CD4-positive, alpha-beta T cell treated with Interleukin-17A for 4 hours (primary cell): ENCODE measurements around the gene WBP2.

Experiments
- DNase-seq: peaks from one replicate; pipeline ENCODE4 v3.0.0-alpha.2; 2020; ENCODE audit warnings: mixed read lengths

Gene WBP2

DNA sequence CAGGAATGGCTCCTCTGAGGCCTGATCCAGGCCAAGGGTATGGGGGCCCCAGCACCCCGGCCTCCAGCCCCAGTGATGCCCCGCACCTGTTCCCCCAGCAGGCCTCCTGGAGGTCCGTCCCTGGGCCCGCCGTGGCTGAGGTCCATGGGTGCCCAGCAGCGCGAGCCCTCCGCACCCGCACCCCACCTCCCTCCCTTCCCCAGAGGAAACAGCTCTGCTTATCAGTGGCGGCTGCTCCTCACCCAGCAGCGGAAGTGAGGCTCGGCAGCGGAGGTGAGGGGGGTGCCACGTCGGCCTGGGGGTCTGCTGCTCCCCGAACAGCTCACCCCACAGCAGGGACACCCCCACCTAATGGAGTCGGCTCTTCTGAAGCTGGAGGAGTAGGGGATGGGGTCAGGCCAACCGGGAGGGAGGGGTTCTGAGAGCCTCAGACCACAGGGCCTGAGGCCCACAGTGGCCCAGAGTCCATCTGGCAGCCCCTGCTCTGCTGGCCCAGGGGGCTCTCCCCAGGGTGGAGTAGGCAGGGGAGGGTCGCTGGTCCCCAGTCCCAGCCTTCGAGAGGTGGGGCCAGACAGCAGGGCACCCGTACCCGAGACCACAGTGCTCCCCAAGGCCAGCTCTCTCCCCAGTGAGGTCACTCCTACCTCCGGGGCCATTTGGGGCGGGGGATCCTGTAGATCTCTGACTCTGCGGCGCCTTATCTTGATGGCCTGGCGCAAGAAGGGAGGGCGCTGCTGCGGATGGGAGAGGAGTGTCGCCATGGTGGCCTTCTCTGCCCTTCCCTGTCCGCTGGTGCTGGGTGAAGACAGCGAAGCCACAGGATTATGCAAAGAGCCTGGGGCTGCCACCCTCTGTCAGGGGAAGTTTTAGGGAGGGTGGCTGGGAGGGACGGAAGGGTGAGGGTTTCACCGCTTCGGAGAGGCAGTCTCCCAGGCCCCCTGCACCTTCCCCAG lies 11.3 kb downstream of the WBP2 start, which contains the start of gene UNC13D:
UNC13D (minus strand) TSS at position 828 of the 953 bp plus-strand sequence; CDS start at position 761, 67 bp downstream.
- DNase-seq: peak; percentile 79

DNA sequence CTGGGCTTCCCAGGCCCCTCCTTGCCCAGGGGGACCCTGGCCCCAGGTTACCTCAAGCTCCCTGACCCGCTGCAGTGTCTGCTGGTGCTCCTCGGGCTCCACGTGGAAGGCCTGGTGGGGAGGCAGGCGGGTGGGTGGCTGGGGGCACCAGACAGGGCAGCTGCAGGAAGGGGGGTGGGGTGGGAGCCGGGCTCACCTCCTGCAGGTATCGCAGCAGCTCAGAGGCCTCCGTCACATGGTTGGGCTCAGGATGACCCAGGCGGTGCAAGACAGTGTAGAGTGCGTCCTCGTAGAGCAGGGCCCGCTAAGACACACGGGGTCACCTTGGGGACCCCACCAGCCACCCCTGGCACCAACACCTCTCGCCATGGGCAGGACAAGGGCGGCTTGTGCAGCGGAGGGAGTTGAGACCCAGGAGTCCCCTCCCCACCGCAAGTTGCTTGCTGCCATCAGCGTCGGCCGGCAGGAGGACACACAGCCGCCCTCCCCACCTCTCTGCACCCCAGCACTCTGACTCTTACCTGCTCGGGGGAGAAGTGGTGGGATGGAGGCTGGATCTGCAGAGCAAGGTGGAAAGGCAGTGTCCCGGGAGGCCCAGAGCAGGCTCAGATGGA lies 12.1 kb downstream of the WBP2 start:
- DNase-seq: peak; percentile 57

DNA sequence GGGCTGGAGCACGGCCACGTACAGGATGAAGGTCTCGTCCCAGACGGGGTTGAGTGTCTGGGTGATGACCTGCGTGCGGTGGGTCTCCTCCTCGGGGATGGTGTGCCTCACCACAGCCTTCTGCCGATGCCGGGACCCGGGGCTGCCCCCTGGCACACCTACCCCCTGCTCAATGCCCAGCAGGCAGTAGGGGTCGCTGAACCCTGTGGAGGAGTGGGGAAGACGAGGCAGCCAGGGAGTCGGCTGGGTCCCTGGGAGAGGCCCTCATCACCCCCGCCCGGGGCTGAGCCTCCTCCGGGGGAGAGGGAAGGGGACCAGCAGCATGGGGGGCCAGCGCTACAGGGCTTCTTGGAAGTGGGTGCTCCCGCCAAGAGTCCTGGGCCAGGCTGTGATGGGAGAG lies 12.7 kb downstream of the WBP2 start:
- no peak for DNase-seq

DNA sequence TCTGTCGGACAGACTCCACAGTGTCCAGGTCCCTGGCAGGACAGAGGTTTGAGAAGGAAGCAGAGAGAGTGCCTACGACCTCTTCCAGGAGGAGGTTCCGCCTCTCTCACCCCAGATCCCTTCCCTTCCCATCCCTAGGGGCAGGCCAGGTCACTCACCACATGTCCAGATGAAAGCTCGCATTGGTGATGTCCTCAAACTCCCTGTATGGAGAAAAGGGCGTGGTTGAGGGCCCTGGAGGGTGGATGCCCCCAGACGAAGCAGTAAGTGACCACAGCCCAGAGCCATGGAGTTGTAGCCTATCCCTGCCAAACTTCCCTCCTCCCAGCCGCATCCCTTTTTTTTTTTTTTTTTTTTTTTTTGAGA lies 14.4 kb downstream of the WBP2 start:
- DNase-seq: no peak

DNA sequence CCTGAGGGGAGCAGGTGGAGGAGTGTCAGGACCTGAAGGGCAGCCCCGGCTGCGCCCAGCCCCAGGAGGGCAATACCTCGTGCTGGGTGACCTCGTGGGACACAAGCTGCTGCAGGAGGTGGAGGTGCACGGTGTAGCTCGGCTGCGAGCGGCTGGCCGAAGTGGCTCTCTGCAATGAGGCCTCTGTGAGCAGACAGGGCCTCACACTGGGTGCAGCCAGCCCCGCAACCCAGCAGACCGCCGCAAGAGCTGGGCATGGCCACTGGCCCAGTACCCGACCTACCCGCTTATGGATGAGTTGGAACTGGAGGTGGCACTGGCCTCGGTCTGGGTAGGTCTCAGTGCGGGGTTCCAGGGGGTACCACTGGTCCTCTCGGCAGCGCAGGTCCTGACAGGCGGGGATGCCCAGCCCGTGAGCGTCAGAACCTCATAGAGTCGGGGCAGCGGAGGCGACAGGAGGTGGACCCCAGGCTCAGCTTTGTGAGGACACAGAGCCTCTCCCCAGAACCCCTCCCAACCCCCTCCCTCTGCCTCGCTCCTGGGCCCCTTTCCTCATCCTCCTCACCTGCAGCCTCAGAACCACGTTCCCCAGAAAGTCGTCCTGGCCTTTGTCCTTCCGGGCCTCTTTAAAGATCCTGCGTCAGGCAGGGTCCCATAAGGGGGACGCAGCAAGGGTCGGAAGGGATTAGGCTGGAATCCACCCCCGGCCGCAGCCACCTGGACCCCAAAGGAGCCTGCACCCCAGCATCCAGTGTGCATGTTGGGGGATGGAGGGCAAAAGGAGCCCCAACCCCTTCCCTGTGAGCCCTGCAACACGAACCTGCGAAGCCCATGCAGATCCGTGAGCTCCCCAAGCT lies 15.0 kb downstream of the WBP2 start:
- DNase-seq: no peak

DNA sequence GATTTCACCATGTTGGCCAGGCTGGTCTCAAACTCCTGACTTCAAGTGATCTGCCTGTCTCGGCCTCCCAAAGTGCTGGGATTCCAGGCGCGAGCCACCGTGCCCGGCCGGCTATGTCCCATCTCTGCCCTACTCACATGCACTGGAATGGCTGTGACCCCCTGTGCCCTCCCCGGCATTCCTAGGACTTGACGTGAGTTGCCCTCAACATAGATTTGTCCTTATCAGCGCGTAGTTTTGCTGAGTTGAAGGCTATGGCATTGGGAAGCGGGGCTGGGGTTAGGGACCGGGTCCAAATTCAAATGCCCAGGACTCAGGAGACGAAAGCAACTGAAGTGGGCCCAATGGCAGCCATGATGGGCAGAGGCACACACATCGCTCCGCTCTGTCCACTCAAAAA lies 16.7 kb downstream of the WBP2 start:
- no peak for DNase-seq

DNA sequence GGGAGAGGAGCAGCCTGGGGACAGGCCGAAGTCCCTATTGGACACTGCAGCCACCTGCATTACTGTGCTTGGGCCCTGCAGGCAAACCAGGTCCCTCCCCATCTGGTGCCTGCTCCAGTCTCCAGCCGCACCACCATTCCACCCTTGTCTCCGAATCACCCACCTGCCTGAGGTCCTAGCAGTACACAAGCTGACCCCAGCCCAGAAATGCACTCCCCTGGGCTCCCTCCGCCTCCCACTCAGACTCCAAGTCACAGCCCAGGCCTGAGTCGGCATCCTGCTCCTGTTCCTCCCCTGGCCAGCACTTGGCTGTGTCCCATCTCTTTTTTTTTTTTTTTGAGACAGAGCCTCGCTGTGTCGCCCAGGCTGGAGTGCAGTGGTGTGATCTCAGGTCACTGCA lies 17.2 kb downstream of the WBP2 start:
- no peak for DNase-seq

DNA sequence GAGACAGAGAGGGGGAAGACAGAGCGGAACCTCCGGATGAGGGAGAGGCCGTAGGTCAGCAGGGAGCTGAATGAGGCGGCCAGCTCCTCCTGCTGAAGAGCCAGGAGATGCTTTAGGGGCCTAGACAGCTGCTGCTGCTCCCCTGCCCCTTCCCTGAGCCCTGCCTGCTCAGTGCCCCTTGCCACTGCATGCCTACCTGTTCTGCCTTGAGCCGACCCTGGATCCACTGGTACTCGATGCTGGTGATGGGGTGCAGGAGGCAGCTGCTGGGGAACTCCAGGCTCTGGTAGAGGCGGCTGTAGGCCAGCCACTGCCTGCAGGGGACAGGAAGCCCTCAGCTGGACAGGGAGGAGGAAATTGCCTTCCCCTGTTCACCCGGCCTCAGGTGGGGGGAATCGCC lies 18.5 kb downstream of the WBP2 start:
- DNase-seq: no peak

DNA sequence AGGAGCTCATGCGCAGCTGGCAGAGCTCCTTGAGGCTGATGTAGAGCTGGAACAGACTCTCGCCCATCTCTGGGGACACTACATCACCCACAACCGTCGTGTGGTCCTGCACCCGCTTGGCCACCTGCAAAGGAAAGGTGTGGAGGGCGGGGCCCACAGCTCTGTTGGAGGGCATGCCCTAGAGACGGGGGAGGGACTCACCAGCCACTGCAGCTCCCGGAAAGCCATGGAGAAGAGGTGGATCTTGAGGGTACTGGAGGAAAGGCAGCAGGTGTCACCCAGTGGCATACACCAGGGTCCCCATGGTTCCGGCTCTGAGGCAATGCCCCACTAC lies 19.5 kb downstream of the WBP2 start:
- DNase-seq: no peak

DNA sequence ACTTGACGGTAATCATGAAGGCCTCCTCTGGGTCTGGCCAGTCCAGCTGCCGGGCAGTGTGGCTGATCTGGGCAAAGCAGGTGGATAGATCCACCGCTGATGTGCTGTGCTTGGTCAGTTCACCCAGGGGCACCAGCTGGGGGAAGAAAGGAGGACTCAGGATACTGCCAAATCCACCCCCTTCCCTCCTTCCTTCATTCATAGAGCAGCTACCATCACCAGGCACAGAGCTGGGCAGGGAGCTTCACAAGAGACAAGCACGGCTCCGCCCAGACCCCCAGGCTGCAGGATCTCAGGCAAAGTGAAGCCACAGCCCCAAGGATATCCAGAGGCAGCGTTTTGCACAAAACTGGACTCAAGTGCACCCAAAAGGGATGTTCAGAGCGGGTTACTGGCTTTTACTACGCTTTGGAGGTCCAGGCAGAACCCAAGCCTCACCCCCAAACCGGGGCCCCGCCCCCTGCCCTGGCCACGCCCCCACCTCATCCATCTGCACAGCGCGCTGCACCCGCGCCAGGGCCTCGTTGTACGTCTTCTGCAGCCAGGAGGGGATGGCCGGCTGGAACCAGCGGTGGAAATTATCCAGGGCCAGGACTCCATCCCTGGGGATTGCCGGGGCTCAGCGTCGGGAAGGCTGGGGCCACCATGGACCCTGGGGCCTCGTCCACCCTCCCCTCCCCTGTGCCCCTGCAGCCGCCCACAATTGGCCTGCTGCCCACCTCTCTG lies 20.0 kb downstream of the WBP2 start:
- DNase-seq: no peak

DNA sequence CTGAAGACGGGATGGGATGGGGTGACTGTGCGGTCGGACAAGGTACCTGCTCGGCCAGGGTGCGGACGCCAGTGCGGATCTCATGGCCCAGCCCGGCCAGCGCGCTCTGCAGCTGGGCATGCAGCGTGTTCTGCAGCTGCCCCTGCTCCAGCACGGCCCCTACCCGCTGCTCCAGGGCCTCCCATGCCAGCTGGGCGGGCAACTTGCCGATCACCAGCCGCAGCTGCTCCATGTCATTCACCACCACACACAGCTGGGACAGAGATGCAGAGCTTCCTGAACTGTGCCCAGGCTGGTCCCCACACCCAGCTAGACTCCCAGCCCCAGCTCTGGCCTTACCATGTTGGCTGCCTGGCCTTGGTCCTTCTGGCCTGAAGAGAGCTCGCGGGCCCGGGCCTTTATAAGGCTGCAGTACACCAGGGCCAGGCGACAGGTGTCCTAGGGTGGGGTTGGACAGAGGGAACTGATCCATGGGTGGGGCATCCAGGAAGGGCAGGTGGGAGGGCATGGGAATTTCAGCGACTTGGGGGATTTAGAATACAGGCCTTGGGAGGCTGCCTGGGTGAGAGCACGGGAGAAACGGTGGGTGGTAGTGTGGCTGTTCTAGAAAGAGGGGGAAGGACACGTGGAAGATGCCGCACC lies 20.7 kb downstream of the WBP2 start:
- DNase-seq: no peak

DNA sequence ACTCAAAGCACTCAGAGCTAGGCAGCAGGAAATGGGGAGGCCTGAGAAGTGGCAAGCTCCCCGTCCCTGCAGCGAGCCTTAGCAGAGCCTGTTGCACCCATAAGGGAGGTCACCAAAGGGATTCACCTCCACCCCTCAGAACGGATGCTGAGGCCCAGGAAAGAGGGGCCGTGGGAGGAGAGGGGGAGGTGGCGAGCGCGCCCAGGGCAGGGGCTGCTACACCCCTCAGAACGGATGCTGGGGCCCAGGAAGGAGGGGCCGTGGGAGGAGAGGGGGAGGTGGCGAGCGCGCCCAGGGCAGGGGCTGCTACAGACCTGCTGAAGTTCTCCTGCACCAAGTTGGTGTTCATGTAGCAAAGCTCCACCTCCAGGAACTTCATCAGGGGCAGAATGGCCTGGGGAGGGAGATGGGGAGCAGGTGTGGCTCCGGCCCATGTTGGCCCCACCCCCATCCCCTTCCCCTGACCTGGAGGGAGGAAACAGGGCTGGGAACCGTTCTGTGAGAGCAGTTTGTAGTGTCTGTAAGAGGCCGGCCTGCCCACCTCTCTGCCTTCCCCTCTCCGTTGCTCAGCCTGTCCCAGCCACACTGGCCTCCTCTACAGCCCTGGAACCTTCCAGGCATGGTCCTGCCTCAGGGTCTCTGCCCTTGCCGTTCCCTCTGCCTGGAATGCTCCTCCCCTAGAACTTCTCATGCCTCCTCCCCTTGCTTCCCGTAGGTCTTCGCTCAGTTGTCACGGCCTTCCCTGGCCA lies 22.3 kb downstream of the WBP2 start:
- peak; percentile 50 for DNase-seq

DNA sequence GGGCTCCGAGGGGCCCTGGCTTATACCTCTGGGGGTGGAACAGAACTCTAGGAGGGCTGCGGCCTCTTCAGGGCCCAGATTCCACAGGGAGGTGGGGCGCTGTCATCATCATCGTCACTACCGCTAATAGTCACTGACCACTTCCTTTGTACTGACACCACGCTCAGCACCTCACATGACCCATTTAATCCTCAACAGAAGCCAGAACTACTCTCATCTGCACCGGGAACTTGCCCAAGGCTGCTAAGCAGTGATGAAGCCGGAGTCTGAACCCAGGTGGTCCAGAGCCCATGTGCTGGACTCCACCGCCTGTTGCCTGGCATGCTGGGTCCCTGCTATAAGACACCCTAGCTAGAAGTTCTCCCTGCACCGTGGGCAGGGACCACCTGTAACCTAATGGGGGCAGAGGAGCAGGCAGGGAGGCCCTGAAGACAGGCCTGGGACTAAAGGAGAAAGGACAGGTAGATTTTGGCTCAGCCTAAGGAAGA lies 22.9 kb downstream of the WBP2 start:
- peak; percentile 50 for DNase-seq

DNA sequence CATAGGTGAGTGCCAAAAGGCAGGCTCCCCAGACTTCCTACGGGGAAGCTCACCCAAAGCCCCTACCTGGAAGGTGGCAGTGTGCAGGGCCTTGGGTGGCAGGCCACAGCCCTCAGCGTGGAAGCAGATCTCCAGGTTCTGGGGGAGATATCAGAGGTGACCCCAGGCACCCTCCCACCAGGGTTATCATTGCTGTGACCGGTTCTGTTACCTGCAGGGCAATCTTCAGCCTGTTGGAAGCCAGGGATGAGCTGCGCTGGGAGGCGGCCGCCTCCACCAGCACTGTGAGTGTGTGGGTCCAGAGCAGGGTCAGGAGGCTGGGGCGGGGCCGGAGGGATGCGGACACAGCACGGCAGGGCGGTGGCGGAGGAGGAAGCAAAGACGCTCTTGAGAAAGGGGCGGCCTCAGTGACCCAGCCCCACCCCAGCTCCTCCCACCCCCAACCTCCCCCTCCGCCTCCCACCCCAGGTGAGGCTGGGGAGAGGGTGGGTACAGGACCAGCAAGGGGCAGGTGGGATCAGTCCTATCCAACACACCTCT lies 24.0 kb downstream of the WBP2 start:
- no peak for DNase-seq

DNA sequence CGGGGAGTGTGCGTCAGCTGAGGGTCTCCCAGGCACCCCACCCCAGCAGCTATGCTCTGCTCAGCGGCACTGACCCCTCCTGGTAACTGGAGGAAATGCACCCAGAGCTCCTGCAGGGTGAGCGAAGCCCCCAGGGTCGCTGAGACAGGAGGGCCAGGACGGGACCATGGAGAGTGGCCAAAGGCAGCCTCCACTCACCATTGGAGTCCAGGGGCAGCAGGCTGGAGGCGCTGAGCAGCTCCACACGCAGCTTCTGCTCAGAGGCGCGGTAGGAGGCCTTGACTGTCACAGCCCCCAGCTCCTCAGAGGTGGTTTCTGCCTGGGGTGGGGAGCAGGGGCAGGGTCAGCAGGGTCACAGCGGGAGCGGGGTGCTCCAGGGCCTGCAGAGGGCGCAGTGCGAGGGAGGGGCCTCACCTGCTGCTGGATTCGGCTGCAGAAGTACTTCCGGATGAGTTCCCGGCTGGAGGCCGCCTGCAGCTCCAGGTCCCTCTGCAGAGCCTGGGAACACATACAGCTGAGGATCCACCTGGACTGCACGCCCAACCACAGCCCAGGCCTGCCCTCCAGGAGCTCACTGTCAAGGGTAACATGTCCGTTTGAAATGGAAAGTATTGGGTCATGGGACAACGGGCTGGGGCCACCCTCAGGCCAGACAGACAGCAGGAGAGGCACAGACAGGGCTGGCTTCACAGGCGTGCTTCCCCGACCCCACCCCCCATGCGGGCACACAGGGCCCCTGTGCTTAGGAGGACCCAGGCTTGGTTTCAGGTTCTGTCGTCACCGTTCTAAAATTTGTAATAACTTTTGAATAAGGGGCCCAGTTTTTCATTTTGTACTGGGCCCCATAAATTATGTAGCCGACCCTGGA lies 24.7 kb downstream of the WBP2 start:
- DNase-seq: peak; percentile 54

DNA sequence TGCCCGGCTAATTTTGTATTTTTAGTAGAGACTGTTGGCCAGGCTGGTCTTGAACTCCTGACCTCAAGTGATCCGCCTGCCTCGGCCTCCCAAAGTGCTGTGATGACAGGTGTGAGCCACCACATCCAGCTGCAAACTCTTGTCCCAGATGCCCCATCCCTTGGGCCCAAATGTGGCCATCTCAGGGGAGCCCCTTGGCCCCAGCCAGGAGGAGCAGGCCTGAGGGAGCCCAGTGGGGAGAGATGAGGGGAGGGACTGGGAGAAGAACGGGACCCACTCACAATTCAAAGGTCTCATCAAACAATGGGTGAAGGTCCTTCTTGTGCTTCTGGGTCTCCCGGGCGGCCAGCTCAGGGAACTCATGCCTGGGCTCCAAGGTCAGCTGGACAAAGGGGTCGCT lies 25.4 kb downstream of the WBP2 start:
- no peak for DNase-seq

DNA sequence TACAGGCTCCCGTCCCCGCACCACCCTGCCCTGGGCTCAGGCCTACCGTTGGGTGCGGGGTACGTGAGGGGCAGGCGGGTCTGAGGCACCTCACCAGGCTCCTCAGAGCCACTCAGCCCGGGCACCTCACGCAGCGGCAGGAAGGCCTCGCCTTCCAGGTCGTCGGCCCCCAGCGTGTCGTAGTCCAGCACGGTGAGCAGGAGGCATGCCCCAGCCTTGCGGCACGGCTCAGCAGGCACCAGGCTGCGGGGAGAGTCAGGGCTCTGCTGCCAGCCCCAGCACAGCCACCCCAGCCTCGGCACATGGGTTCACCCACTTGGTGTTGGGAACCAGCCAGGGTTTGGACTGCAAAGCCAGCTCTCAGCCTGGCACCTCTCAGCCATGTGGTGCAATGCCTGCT lies 26.4 kb downstream of the WBP2 start:
- no peak for DNase-seq

DNA sequence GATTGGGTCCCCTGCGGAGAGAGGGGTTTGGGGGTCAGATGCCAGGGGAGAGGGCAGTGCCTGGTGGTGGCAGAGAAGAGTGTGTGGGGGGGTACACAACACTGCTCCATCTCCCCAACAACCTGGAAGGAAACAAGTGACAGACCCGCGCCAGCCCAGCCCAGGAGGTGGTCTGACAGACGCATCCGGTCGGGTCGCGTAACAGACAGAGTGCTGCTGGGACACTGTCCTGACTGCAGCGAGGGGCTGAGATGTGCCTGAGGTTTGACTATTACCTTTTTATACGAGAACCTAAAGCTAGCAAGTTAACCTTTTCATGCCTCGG lies 27.1 kb downstream of the WBP2 start:
- no peak for DNase-seq

DNA sequence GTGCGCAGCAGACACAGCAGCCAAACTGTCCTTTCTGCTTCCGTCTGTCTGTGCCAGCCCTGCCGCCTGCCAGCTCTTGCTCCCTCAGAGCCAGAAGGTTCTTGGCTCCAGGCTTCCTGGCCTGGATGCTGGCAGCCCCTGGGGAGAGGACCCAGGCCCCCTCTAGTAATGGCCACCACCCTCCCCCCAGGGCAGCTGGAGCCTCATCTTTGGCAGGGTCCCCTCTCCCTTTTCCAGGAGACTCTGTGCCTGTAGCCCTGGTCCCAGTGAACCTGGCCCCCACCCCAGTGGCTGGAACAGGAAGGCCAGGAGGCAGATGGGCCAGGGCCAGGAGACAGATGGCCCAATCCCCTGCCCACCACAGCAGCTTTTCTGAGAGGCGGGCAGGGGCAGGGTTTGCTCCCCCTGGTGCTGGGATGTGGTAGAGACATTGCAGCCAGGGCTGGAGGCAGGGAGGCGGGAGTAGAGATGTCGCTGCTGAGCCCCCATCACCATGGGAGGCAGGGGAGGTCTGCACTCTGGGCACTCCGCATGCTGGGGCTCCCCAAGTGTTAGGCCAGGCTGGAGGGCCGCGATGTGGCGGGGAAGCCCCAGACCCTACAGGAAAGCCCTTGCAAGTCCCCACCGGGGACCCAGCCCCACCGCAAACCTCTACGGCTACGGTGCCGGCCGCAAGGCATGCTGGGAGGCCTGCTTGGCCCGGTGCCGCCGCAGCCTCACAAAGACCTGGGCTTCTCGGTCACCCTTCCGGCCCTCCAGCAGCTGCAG lies 27.6 kb downstream of the WBP2 start:
- peak; percentile 77 for DNase-seq
